ENCODE results near the gene ANXA2R. TPM values are rescaled to one million over a fixed set of nuclear protein-coding genes. Genes with fewer than 3 reads are reported as not detected.

ANXA2R gene
- total RNA-seq, 1 donor = 3.6 TPM

GRCh38 chr5:43000111-43000840 lies 39.8 kb downstream of the ANXA2R start:
- no peak overlapping the region for H3K27ac ChIP-seq (ENCODE audit: low read depth, low read length)
- no peak for DNase-seq (ENCODE audit: insufficient read length, low spot score, missing footprints)
- peaks cover 11% of the 10 kb centered on the region for H3K4me1 ChIP-seq (ENCODE audit: insufficient read depth, low read length)
- H3K27me3 ChIP-seq (ENCODE audit: insufficient read depth, low read length) = no peaks in the 10 kb centered on the region
- H3K79me2 ChIP-seq (ENCODE audit: insufficient read depth, low read length) = no peaks in the 10 kb centered on the region
- H2AFZ ChIP-seq (ENCODE audit: low read length) = peak overlapping the region; percentile 87
- H4K20me1 ChIP-seq (ENCODE audit: insufficient read depth, low read length) = no peaks in the 10 kb centered on the region
- no peak for TF ChIP-seq CTCF (IDR thresholded peaks at IDR 0.05; ENCODE audit: extremely low read depth, low read depth, low read length)
- peak overlapping the region; percentile 89 for H3K4me2 ChIP-seq (ENCODE audit: insufficient read depth, low read length)
- peak overlapping the region; percentile 69 for H3K4me3 ChIP-seq (ENCODE audit: insufficient read depth, low read length)
- no peaks in the 10 kb centered on the region for H3K9me3 ChIP-seq (ENCODE audit: low read depth, low read length)
- no peaks in the 10 kb centered on the region for H3K36me3 ChIP-seq (ENCODE audit: insufficient read depth, low read length)

DNA sequence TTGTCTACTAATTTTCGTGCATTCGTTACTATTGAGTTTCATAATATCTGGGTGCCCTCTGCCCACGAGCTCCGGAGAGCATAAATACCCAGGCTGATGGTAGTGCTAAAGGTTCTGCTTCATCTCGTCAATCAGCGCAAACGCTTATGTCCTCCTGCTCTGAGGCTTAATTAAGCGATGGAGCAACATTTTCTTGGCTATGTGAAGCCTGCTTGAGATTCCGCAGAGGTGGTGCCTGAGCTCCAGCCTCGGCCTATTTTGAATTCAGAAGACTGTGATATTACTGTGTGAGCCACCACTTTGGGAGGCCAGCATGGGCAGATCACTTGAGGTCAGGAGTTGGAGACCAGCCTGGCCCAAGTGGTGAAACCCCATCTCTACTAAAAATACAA lies 44.8 kb downstream of the ANXA2R start:
- Histone ChIP-seq H2AFZ (ENCODE audit: low read length) (peak overlapping the region; percentile 81), H3K27me3 (ENCODE audit: insufficient read depth, low read length) (no peaks in the 10 kb centered on the region), H3K36me3 (ENCODE audit: insufficient read depth, low read length) (no peaks in the 10 kb centered on the region), H3K4me2 (ENCODE audit: insufficient read depth, low read length) (peak overlapping the region; percentile 94), H3K27ac (ENCODE audit: low read depth, low read length) (peak overlapping the region; percentile 97), H3K79me2 (ENCODE audit: insufficient read depth, low read length) (peaks cover 15% of the 10 kb centered on the region), H4K20me1 (ENCODE audit: insufficient read depth, low read length) (no peaks in the 10 kb centered on the region), H3K4me3 (ENCODE audit: insufficient read depth, low read length) (peak overlapping the region; percentile 80), H3K4me1 (ENCODE audit: insufficient read depth, low read length) (peaks cover 20% of the 10 kb centered on the region), H3K9me3 (ENCODE audit: low read depth, low read length) (no peaks in the 10 kb centered on the region)
- DNase-seq (ENCODE audit: insufficient read length, low spot score, missing footprints) = no peak
- TF ChIP-seq CTCF (IDR thresholded peaks at IDR 0.05; ENCODE audit: extremely low read depth, low read depth, low read length) = no peak

GRCh38 chr5:42994555-42995359 lies 45.4 kb downstream of the ANXA2R start:
- TF ChIP-seq CTCF (IDR thresholded peaks at IDR 0.05; ENCODE audit: extremely low read depth, low read depth, low read length) = peak; percentile 86
- Histone ChIP-seq H4K20me1 (ENCODE audit: insufficient read depth, low read length) (no peaks in the 10 kb centered on the region), H3K9me3 (ENCODE audit: low read depth, low read length) (no peaks in the 10 kb centered on the region), H3K36me3 (ENCODE audit: insufficient read depth, low read length) (no peaks in the 10 kb centered on the region), H3K27ac (ENCODE audit: low read depth, low read length) (peak overlapping the region; percentile 97), H3K4me1 (ENCODE audit: insufficient read depth, low read length) (peaks cover 23% of the 10 kb centered on the region), H2AFZ (ENCODE audit: low read length) (peak overlapping the region; percentile 94), H3K4me3 (ENCODE audit: insufficient read depth, low read length) (peak overlapping the region; percentile 80), H3K79me2 (ENCODE audit: insufficient read depth, low read length) (peaks cover 21% of the 10 kb centered on the region), H3K27me3 (ENCODE audit: insufficient read depth, low read length) (no peaks in the 10 kb centered on the region), H3K4me2 (ENCODE audit: insufficient read depth, low read length) (peak overlapping the region; percentile 94)
- DNase-seq (ENCODE audit: insufficient read length, low spot score, missing footprints) = peak; percentile 51

- Histone ChIP-seq H2AFZ (ENCODE audit: low read length) (peak overlapping the region; percentile 94), H3K27ac (ENCODE audit: low read depth, low read length) (peak overlapping the region; percentile 97), H3K4me2 (ENCODE audit: insufficient read depth, low read length) (peak overlapping the region; percentile 94), H3K27me3 (ENCODE audit: insufficient read depth, low read length) (no peaks in the 10 kb centered on the region), H4K20me1 (ENCODE audit: insufficient read depth, low read length) (no peaks in the 10 kb centered on the region), H3K4me3 (ENCODE audit: insufficient read depth, low read length) (peak overlapping the region; percentile 80), H3K79me2 (ENCODE audit: insufficient read depth, low read length) (peaks cover 26% of the 10 kb centered on the region), H3K36me3 (ENCODE audit: insufficient read depth, low read length) (no peaks in the 10 kb centered on the region), H3K9me3 (ENCODE audit: low read depth, low read length) (no peaks in the 10 kb centered on the region), H3K4me1 (ENCODE audit: insufficient read depth, low read length) (peaks cover 29% of the 10 kb centered on the region)
- no peak for TF ChIP-seq CTCF (IDR thresholded peaks at IDR 0.05; ENCODE audit: extremely low read depth, low read depth, low read length)
- DNase-seq (ENCODE audit: insufficient read length, low spot score, missing footprints) = no peak
Measured at GRCh38 chr5:42994246-42994554, 45.9 kb downstream of the ANXA2R start.
